ENCODE measurements around the gene CASP2. TPM values are rescaled to one million over a fixed set of nuclear protein-coding genes. Genes with fewer than 3 reads are reported as not detected.
A peak's percentile ranks its signal among the peaks of the same experiment; 100 is the strongest.
"Not testable (repeated sequence)": the region's sequence is repeated elsewhere in the genome, so short reads cannot be mapped to it uniquely, and the experiment has no call there.

The CASP2 gene
- total and polyA plus RNA-seq, 2 experiments from 2014 or later, result 9.2 to 13.1 TPM

DNA sequence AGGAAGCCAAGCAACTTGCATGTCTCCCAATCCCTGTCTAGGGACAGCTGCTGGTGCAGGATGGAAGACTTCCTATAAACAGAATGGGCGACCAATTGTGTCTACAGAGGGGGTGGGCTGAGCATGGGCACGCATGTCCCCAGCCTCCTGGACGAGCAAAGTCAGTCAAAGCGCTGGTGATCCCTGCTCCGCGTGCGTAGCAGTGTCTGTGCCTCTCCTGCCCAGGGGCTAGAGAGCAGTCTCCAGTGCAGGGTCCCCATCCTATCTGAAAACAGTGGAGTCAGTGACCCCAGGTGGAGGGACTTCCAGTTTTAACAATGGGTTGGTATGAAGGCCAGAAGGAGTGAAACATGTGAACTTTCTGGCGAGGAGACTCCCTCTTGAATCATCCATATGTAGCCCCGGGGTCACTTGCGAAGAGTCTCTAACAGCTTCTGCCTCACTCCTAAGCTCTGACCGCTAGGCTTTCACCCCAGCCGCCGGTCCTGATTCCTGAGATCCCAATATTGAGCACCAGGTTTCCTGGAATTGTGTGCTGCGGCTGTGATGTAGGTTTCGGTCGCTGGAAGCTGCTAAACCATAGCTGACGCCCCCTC lies 714 bp upstream of the CASP2 start:
- Histone ChIP-seq H3K9ac (no peak overlapping the region), H3K27ac (no peak overlapping the region), H3K4me3 (peak overlapping the region; percentile 94), H3K9me3 (ENCODE audit: low read depth) (no peaks in the 10 kb centered on the region), H3K36me3 (ENCODE audit: low read depth) (no peaks in the 10 kb centered on the region), H3K9me2 (ENCODE audit: insufficient read depth) (no peaks in the 10 kb centered on the region), H3K4me2 (ENCODE audit: unreplicated experiment) (peak overlapping the region; percentile 33), H2AFZ (peak overlapping the region; percentile 96), H3K4me1 (ENCODE audit: insufficient read depth) (peaks cover 19% of the 10 kb centered on the region; the same call in 1 of the 2 replicates), H3K27me3 (replicated peaks; ENCODE audit: insufficient read depth) (no peaks in the 10 kb centered on the region), H3K79me2 (ENCODE audit: insufficient read depth) (peaks cover 41% of the 10 kb centered on the region), H3F3A (ENCODE audit: insufficient read depth) (peaks cover 12% of the 10 kb centered on the region), H4K20me1 (ENCODE audit: insufficient read depth) (no peaks in the 10 kb centered on the region)
- TF ChIP-seq EZH2 (IDR thresholded peaks at IDR 0.05; ENCODE audit: insufficient read depth, poor library complexity, severe bottlenecking) (no peak), EZH2phosphoT487 (IDR thresholded peaks at IDR 0.05; ENCODE audit: insufficient read depth, low read depth) (no peak)
- in situ Hi-C loops (cut with MboI), result no loop called here
- no peak for DNase-seq
- WGBS, 2 experiments (ENCODE audit: low coverage in 1 of 2, low lambda C conversion rate in 2 of 2, missing lambda C conversion rate in 2 of 2), result 93% methylated on average over 17 of the region's 17 CpGs

DNA sequence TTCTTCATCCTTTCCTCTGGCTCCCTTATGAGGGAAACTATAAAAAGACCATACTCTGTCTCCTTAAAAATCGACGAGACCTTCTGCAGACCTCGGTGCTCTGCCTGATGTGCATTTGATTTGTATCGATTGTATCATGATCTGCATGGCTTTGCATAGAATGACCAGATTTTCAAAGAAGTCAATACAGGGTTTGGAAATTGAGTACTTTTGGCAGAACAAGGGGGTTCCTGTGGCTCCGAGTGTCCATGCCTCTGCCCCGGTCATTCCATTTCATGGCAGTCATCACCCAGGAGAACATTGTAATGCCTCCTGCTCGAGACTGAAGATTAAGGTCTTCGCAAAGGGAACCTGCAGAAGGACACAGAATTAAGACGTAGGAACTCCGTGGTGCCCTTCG lies 685 bp downstream of the CASP2 start:
- Histone ChIP-seq H3F3A (ENCODE audit: insufficient read depth) (peaks cover 12% of the 10 kb centered on the region), H2AFZ (peak overlapping the region; percentile 96), H3K79me2 (ENCODE audit: insufficient read depth) (peaks cover 53% of the 10 kb centered on the region), H3K9ac (peak overlapping the region; percentile 94), H3K9me2 (ENCODE audit: insufficient read depth) (no peaks in the 10 kb centered on the region), H3K27ac (peak overlapping the region; percentile 82), H3K4me1 (ENCODE audit: insufficient read depth) (peaks cover 19% of the 10 kb centered on the region; the same call in 1 of the 2 replicates), H3K4me2 (ENCODE audit: unreplicated experiment) (peak overlapping the region; percentile 97), H3K36me3 (ENCODE audit: low read depth) (peaks cover 3% of the 10 kb centered on the region; the same call in 1 of the 2 replicates), H3K9me3 (ENCODE audit: low read depth) (no peaks in the 10 kb centered on the region), H3K27me3 (replicated peaks; ENCODE audit: insufficient read depth) (no peaks in the 10 kb centered on the region), H4K20me1 (ENCODE audit: insufficient read depth) (no peaks in the 10 kb centered on the region), H3K4me3 (peak overlapping the region; percentile 94)
- peak; percentile 70 for DNase-seq
- in situ Hi-C loops (cut with MboI), result no loop called here
- WGBS, 2 experiments (ENCODE audit: low coverage in 1 of 2, low lambda C conversion rate in 2 of 2, missing lambda C conversion rate in 2 of 2), result 2 to 3% methylated on average over 11 of the region's 11 CpGs
- TF ChIP-seq EZH2 (IDR thresholded peaks at IDR 0.05; ENCODE audit: insufficient read depth, poor library complexity, severe bottlenecking), result no peak
- TF ChIP-seq EZH2phosphoT487 (IDR thresholded peaks at IDR 0.05; ENCODE audit: insufficient read depth, low read depth), result no peak

DNA sequence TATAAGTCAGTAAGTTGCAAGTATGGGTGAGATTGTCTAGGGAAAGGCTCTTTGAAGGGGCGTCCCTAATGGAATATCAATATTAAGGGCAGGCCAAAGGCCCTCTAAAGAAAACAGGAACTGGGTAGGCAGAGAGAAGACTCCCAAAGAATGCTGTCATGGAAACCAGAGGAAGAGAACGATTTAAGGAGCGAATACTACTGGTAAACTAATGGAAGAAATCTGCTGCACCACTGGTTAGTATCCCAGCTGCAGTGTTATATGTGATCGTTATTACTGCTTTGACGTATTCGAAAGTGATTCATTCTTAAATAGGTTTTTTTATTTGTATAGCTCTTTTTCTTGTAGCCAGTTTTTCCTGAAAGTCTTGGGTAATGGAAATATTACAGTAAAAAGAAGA lies 1.3 kb downstream of the CASP2 start:
- WGBS, 2 experiments (ENCODE audit: low coverage in 1 of 2, low lambda C conversion rate in 2 of 2, missing lambda C conversion rate in 2 of 2), result 6 to 7% methylated on average over 6 of the region's 6 CpGs
- H3K4me3 ChIP-seq, result peak overlapping the region; percentile 94
- H3K36me3 ChIP-seq (ENCODE audit: low read depth), result peaks cover 9% of the 10 kb centered on the region
- peaks cover 19% of the 10 kb centered on the region; the same call in 1 of the 2 replicates for H3K4me1 ChIP-seq (ENCODE audit: insufficient read depth)
- peaks cover 59% of the 10 kb centered on the region for H3K79me2 ChIP-seq (ENCODE audit: insufficient read depth)
- peak overlapping the region; percentile 82 for H3K27ac ChIP-seq
- peak overlapping the region; percentile 94 for H3K9ac ChIP-seq
- H3K4me2 ChIP-seq (ENCODE audit: unreplicated experiment), result peak overlapping the region; percentile 97
- H3F3A ChIP-seq (ENCODE audit: insufficient read depth), result peaks cover 12% of the 10 kb centered on the region
- no peaks in the 10 kb centered on the region for H3K9me3 ChIP-seq (ENCODE audit: low read depth)
- peak overlapping the region; percentile 96 for H2AFZ ChIP-seq
- H4K20me1 ChIP-seq (ENCODE audit: insufficient read depth), result no peaks in the 10 kb centered on the region
- no peaks in the 10 kb centered on the region for H3K9me2 ChIP-seq (ENCODE audit: insufficient read depth)
- no peak for TF ChIP-seq EZH2 (IDR thresholded peaks at IDR 0.05; ENCODE audit: insufficient read depth, poor library complexity, severe bottlenecking)
- no peak for TF ChIP-seq EZH2phosphoT487 (IDR thresholded peaks at IDR 0.05; ENCODE audit: insufficient read depth, low read depth)
- in situ Hi-C loops (cut with MboI), result no loop called here
- peak; percentile 61 for DNase-seq
- H3K27me3 ChIP-seq (replicated peaks; ENCODE audit: insufficient read depth), result no peaks in the 10 kb centered on the region

DNA sequence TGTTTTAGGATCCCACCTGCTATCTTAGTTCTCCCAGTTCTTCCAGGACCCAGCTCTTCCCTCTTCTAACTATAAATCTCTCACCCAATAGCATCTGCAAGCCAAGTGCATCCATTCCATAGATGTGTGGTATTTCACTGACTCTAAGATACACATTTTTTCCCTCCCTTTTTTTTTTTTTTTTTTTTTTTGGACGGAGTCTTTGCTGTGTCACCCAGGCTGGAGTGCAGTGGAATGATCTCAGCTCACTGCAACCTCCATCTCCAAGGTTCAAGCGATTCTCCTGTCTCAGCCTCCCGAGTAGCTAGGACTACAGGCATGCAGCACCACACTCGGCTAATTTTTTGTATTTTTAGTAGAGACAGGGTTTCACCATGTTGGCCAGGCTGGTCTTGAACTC lies 1.7 kb downstream of the CASP2 start:
- peak overlapping the region; percentile 94 for H3K9ac ChIP-seq
- DNase-seq; H3K27me3 ChIP-seq (replicated peaks; ENCODE audit: insufficient read depth); in situ Hi-C loops (cut with MboI); H3K9me2 ChIP-seq (ENCODE audit: insufficient read depth); H2AFZ ChIP-seq; H3K9me3 ChIP-seq (ENCODE audit: low read depth); H4K20me1 ChIP-seq (ENCODE audit: insufficient read depth): not testable (repeated sequence)
- H3F3A ChIP-seq (ENCODE audit: insufficient read depth), result peaks cover 12% of the 10 kb centered on the region
- peaks cover 61% of the 10 kb centered on the region for H3K79me2 ChIP-seq (ENCODE audit: insufficient read depth)
- H3K4me2 ChIP-seq (ENCODE audit: unreplicated experiment), result peak overlapping the region; percentile 97
- H3K4me3 ChIP-seq, result peak overlapping the region; percentile 94
- 59 to 66% methylated on average over 3 to 4 of the region's 4 CpGs for WGBS, 2 experiments (ENCODE audit: low coverage in 1 of 2, low lambda C conversion rate in 2 of 2, missing lambda C conversion rate in 2 of 2)
- H3K4me1 ChIP-seq (ENCODE audit: insufficient read depth), result peaks cover 19% of the 10 kb centered on the region; the same call in 1 of the 2 replicates
- peak overlapping the region; percentile 82 for H3K27ac ChIP-seq
- peaks cover 14% of the 10 kb centered on the region for H3K36me3 ChIP-seq (ENCODE audit: low read depth)

Data from GM23248 (cell line).